Prostate gland (tissue), 2 donors: ENCODE data around the gene SLC13A2.

Experiments used
- CTCF ChIP-seq, 4 experiments: fragments of 200-600 bp in 2 of 4; fragments of 450-650 bp in 2 of 4; sonication (generic) in 2 of 4; IDR thresholded peaks; 1 replicate in 3 of 4; 2 replicates in 1 of 4; pipeline ENCODE4 v1.5.1; 2016 to 2019; ENCODE audit warnings: antibody characterized with exemption in 4 of 4, mild to moderate bottlenecking in 2 of 4, moderate library complexity in 2 of 4
- POLR2A ChIP-seq: fragments of 450-650 bp; IDR thresholded peaks from one replicate; pipeline ENCODE4 v1.6.1; 2016; ENCODE audit warnings: antibody characterized with exemption, mild to moderate bottlenecking
- POLR2AphosphoS5 ChIP-seq: sonication (generic); formaldehyde crosslinking; IDR thresholded peaks from one replicate; pipeline ENCODE4 v1.6.1; 2017; ENCODE audit warnings: antibody characterized with exemption

- TF ChIP-seq CTCF (IDR thresholded peaks at IDR 0.05): no peak
- TF ChIP-seq POLR2A: no peak
- TF ChIP-seq POLR2AphosphoS5: no peak
These were observed 27.4 kb downstream of the SLC13A2 start for GRCh38 chr17:28500712-28501379.
